IPS DF 6.9 (cell line): Measurements from ENCODE around the gene PCNX1.
"Not testable (repeated sequence)": the region's sequence is repeated elsewhere in the genome, so short reads cannot be mapped to it uniquely, and the experiment has no call there.

ENCODE experiments used
- DNase-seq: peaks from one replicate; pipeline ENCODE4 v3.0.0-alpha.2; 2013; ENCODE audit warnings: low read depth, low spot score
- H3K27ac ChIP-seq: one replicate; pipeline ENCODE4 v1.5.1; 2013; ENCODE audit warnings: low read length, control low read depth
- H3K27me3 ChIP-seq: 2 replicates; pipeline ENCODE4 v1.6.1; 2013; ENCODE audit warnings: mild to moderate bottlenecking, low read length; ENCODE audit not compliant: control insufficient read depth, insufficient read depth
- H3K36me3 ChIP-seq: 2 replicates; pipeline ENCODE4 v1.6.1; 2013; ENCODE audit warnings: low read length; ENCODE audit not compliant: control insufficient read depth, insufficient read depth
- H3K4me1 ChIP-seq: 2 replicates; pipeline ENCODE4 v1.6.1; 2013; ENCODE audit warnings: low read length; ENCODE audit not compliant: control insufficient read depth, insufficient read depth
- H3K4me3 ChIP-seq: 2 replicates; pipeline ENCODE4 v1.5.1; 2013; ENCODE audit warnings: mild to moderate bottlenecking, low read length
- H3K9me3 ChIP-seq: 2 replicates; pipeline ENCODE4 v1.6.1; 2013; ENCODE audit warnings: low read length, inconsistent platforms; ENCODE audit not compliant: control insufficient read depth, insufficient read depth
- WGBS: extraction: QIAGEN DNeasy Blood & Tissue Kit; methylation state at CpG from one replicate; pipeline ENCODE4 v1.1.7; 2013; ENCODE audit warnings: mixed read lengths, missing lambda C conversion rate; ENCODE audit not compliant: insufficient read length, insufficient coverage; 5-methylcytosine and 5-hydroxymethylcytosine counted together

Gene PCNX1

GRCh38 chr14:70907176-70907995 lies at the start of gene PCNX1:
Gene PCNX1, plus strand, starts transcription at chr14:70907459. Its CDS starts 392 bp downstream, at chr14:70907851.
- Histone ChIP-seq H3K36me3 (no peaks in the 10 kb centered on the region; the same call in 1 of the 2 replicates), H3K9me3 (no peaks in the 10 kb centered on the region), H3K4me1 (peaks cover 3% of the 10 kb centered on the region; the same call in 1 of the 2 replicates), H3K27ac (no peak within 1 kb of the TSS), H3K27me3 (no peaks in the 10 kb centered on the region), H3K4me3 (peak within 1 kb of the TSS; percentile 98)
- WGBS: no CpG with 5 or more reads among the region's 101 CpGs
- peak; percentile 45 for DNase-seq

- Histone ChIP-seq H3K4me1 (no peaks in the 10 kb centered on the region), H3K9me3 (no peaks in the 10 kb centered on the region), H3K4me3 (no peak overlapping the region), H3K27me3 (no peaks in the 10 kb centered on the region), H3K27ac (no peak overlapping the region), H3K36me3 (no peaks in the 10 kb centered on the region)
- no peak for DNase-seq
- no CpG with 5 or more reads among the region's 2 CpGs for WGBS
These were observed 49.8 kb upstream of the PCNX1 start for GRCh38 chr14:70857496-70857890.

DNA sequence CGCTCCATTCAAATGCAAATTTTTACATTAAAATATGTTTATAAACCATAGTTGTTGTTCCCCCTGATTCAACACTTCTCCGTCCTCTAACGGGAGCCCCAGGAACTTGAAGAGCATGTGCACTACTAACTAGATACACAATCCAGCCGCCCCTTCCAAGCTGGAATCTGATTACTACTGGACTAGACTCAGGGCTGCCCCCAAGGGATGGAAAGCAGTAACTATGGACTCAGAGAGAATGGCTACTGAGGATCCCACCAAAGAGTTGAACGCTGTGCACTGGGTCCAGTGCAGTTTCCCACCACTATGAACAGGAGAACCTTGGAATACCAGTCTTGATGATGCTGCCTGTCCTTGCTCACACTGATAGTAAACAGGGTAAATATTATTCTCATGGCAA lies 48.6 kb upstream of the PCNX1 start:
- no peak for DNase-seq
- Histone ChIP-seq H3K27ac (no peak overlapping the region), H3K4me3 (no peak overlapping the region), H3K27me3 (no peaks in the 10 kb centered on the region), H3K36me3 (no peaks in the 10 kb centered on the region), H3K4me1 (no peaks in the 10 kb centered on the region), H3K9me3 (no peaks in the 10 kb centered on the region)
- WGBS: no CpG with 5 or more reads among the region's 5 CpGs

GRCh38 chr14:70866992-70867391 lies 40.3 kb upstream of the PCNX1 start:
- H3K27me3 ChIP-seq, H3K4me1 ChIP-seq, H3K36me3 ChIP-seq, H3K9me3 ChIP-seq, H3K27ac ChIP-seq, H3K4me3 ChIP-seq, DNase-seq: not testable (repeated sequence)
- WGBS: no CpG with 5 or more reads among the region's 1 CpG

GRCh38 chr14:70871001-70871400 lies 36.3 kb upstream of the PCNX1 start:
- Histone ChIP-seq H3K27me3 (no peaks in the 10 kb centered on the region), H3K36me3 (no peaks in the 10 kb centered on the region), H3K9me3 (0 out of 2 replicates have a peak, but pooled peaks cover 1% of the 10 kb centered on the region), H3K4me3 (no peak overlapping the region), H3K27ac (no peak overlapping the region), H3K4me1 (no peaks in the 10 kb centered on the region)
- WGBS: no CpG with 5 or more reads among the region's 1 CpG
- no peak for DNase-seq

GRCh38 chr14:70871863-70872677 lies 35.2 kb upstream of the PCNX1 start:
- H3K9me3 ChIP-seq: 0 out of 2 replicates have a peak, but pooled peaks cover 1% of the 10 kb centered on the region
- no CpG with 5 or more reads among the region's 10 CpGs for WGBS

DNA sequence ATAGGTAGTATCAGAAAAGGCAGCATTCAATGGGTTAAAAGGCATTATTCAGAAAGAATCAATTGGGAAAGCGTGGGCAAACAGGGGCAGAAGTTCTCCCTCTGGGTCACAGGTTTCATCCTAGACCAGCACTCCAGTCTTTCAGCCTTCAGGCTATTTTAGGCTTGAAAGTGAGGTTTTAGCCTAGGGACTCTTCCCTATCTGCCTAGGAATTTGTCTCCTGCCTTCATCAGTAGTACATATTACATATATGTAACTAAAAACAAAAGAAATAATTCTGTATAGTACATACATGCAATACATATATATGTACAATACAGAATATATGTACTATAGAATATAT lies 34.6 kb upstream of the PCNX1 start:
- H3K27ac ChIP-seq: no peak overlapping the region
- WGBS: no CpG with 5 or more reads among the region's 1 CpG
- H3K4me3 ChIP-seq: no peak overlapping the region

More at GRCh38 chr14:70871863-70872677, 35.2 kb upstream of the PCNX1 start:
- Histone ChIP-seq H3K4me3 (no peak overlapping the region), H3K36me3 (no peaks in the 10 kb centered on the region), H3K27ac (no peak overlapping the region), H3K4me1 (no peaks in the 10 kb centered on the region), H3K27me3 (no peaks in the 10 kb centered on the region)
- no peak for DNase-seq

GRCh38 chr14:70873627-70874026 lies 33.6 kb upstream of the PCNX1 start:
- Histone ChIP-seq H3K36me3 (no peaks in the 10 kb centered on the region), H3K4me3 (no peak overlapping the region), H3K27me3 (no peaks in the 10 kb centered on the region), H3K27ac (no peak overlapping the region), H3K4me1 (no peaks in the 10 kb centered on the region), H3K9me3 (0 out of 2 replicates have a peak, but pooled peaks cover 1% of the 10 kb centered on the region)
- WGBS: no CpG with 5 or more reads among the region's 4 CpGs
- no peak for DNase-seq

More for the DNA sequence above, 34.6 kb upstream of the PCNX1 start:
- no peak for DNase-seq
- Histone ChIP-seq H3K27me3 (no peaks in the 10 kb centered on the region), H3K36me3 (no peaks in the 10 kb centered on the region), H3K4me1 (no peaks in the 10 kb centered on the region), H3K9me3 (0 out of 2 replicates have a peak, but pooled peaks cover 1% of the 10 kb centered on the region)

DNA sequence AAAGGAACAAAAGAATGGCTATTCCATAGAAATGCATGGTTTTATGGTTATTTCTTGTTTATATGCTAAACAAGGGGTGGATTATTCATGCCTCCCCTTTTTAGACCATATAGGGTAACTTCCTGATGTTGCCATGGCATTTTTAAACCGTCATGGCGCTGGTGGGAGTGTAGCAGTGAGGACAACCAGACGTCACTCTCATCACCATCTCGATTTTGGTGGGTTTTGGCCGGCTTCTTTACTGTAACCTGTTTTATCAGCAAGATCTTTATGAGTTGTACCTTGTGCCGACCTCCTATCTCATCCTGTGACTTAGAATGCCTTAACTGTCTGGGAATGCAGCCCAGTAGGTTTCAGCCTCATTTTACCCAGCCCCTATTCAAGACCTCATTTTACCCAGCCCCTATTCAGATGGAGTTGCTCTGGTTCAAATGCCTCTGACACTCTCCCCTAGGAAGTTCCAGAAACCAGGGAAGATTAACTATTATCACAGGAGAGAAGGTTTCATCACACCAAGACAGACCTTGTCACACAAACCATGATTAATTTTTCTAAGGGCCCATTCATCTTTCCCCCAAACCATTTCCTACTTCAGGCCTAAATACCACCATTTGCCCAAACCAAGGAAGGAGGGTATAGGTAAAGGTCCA lies 31.3 kb upstream of the PCNX1 start:
- no CpG with 5 or more reads among the region's 6 CpGs for WGBS
- not testable (repeated sequence) for DNase-seq, H3K27ac ChIP-seq, H3K4me3 ChIP-seq, H3K36me3 ChIP-seq, H3K27me3 ChIP-seq, H3K9me3 ChIP-seq, H3K4me1 ChIP-seq

DNA sequence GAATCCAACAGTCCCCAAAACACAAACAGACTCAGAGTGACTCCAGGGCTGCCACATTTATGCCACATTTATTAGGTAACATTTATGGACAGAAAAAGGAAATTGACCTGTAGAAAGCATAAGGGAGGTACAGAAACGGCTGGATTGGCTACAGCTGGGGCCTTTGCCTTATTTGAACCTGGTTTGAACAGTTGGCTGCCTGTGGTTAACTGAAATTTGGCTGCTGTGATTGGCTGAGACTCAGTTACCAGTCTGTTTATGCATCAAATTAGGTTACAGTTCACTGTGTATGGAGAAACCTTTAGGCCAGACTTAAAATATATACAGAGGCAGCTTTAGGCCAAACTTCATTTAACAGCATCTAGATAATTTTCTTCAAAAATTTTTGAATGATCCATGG lies 27.8 kb upstream of the PCNX1 start:
- Histone ChIP-seq H3K36me3 (no peaks in the 10 kb centered on the region), H3K4me1 (no peaks in the 10 kb centered on the region), H3K27me3 (no peaks in the 10 kb centered on the region), H3K4me3 (no peak overlapping the region), H3K9me3 (no peaks in the 10 kb centered on the region), H3K27ac (no peak overlapping the region)
- DNase-seq: no peak
- no CpG with 5 or more reads among the region's 1 CpG for WGBS
